H1 (cell line): ENCODE measurements around the gene PARD3. TPM values are rescaled to one million over a fixed set of nuclear protein-coding genes. Genes with fewer than 3 reads are reported as not detected.
A peak's percentile ranks its signal among the peaks of the same experiment; 100 is the strongest.

Experiments
- ATF3 ChIP-seq: IDR thresholded peaks from 2 replicates; pipeline ENCODE4 v1.6.1; 2011; ENCODE audit warnings: low read depth, mild to moderate bottlenecking, low read length; ENCODE audit not compliant: insufficient read depth
- CTBP2 ChIP-seq: IDR thresholded peaks from 2 replicates; pipeline ENCODE4 v1.7.0; 2011; ENCODE audit warnings: borderline replicate concordance, mild to moderate bottlenecking, moderate library complexity, mixed read lengths, low read length; ENCODE audit not compliant: insufficient read depth, insufficient read length
- EP300 ChIP-seq, 2 experiments: IDR thresholded peaks; 1 replicate in 1 of 2; 2 replicates in 1 of 2; pipeline ENCODE4 v1.6.1; 2011 to 2012; ENCODE audit warnings: low read depth in 2 of 2, low read length in 2 of 2, mild to moderate bottlenecking in 2 of 2, borderline replicate concordance in 1 of 2, inconsistent platforms in 1 of 2, moderate library complexity in 1 of 2
- EZH2 ChIP-seq: fragments of 200-600 bp; sonication (generic); IDR thresholded peaks from 2 replicates; pipeline ENCODE4 v1.7.1; 2012; ENCODE audit warnings: low read depth, mild to moderate bottlenecking, moderate library complexity, low read length, inconsistent platforms; ENCODE audit not compliant: severe bottlenecking
- FOSL1 ChIP-seq: IDR thresholded peaks from 2 replicates; pipeline ENCODE4 v1.6.1; 2011; ENCODE audit warnings: mild to moderate bottlenecking, low read depth, low read length, moderate library complexity; ENCODE audit not compliant: insufficient read depth
- GABPA ChIP-seq: IDR thresholded peaks from 2 replicates; pipeline ENCODE4 v1.6.1; 2011; ENCODE audit warnings: mild to moderate bottlenecking, low read length, moderate library complexity, borderline replicate concordance; ENCODE audit not compliant: insufficient read depth
- HDAC2 ChIP-seq, 2 experiments: fragments of 300-600 bp in 1 of 2; sonication (generic) in 1 of 2; IDR thresholded peaks; 2 replicates each; pipeline ENCODE4 v1.6.1; 2011 to 2012; ENCODE audit warnings: low read depth in 2 of 2, low read length in 2 of 2, mild to moderate bottlenecking in 2 of 2, moderate library complexity in 2 of 2, borderline replicate concordance in 1 of 2, inconsistent platforms in 1 of 2
- KDM4A ChIP-seq: IDR thresholded peaks from one replicate; pipeline ENCODE4 v1.7.1; 2012; ENCODE audit warnings: low read depth, mild to moderate bottlenecking, moderate library complexity, low read length, inconsistent platforms; ENCODE audit not compliant: severe bottlenecking
- KDM5A ChIP-seq: fragments of 200-600 bp; IDR thresholded peaks from 2 replicates; pipeline ENCODE4 v1.7.1; 2012; ENCODE audit warnings: mild to moderate bottlenecking, low read length, inconsistent platforms, mixed read lengths
- MAFK ChIP-seq: IDR thresholded peaks from 2 replicates; pipeline ENCODE4 v1.6.1; 2012; ENCODE audit warnings: low read depth, mild to moderate bottlenecking, improper control_type of control experiment, low read length
- RBBP5 ChIP-seq: IDR thresholded peaks from 2 replicates; pipeline ENCODE4 v1.7.1; 2012; ENCODE audit warnings: low read depth, mild to moderate bottlenecking, inconsistent platforms, low read length, moderate library complexity, borderline replicate concordance
- TBP ChIP-seq: IDR thresholded peaks from 2 replicates; pipeline ENCODE4 v1.6.1; 2011; ENCODE audit warnings: low read depth, low read length, improper control_type of control experiment
- TCF12 ChIP-seq: IDR thresholded peaks from 2 replicates; pipeline ENCODE4 v1.6.1; 2011; ENCODE audit warnings: low read depth, mild to moderate bottlenecking, low read length
- polyA plus RNA-seq, 7 experiments: library from polyadenylated mRNA; depleted of rRNA in 3 of 7; stranded (reverse) in 5 of 7; unstranded in 2 of 7; fragments of >200 nt in 5 of 7; fragments of 200-250 nt in 2 of 7; gene quantifications; 1 replicate in 5 of 7; 2 replicates in 1 of 7; 4 replicates in 1 of 7; pipeline versions ENCODE4 v1.2.1 to v1.2.3, GENCODE V29; 2011 to 2013; ENCODE audit warnings: missing spikeins in 2 of 7, mixed read lengths in 2 of 7
- total RNA-seq: library from RNA; stranded (reverse); fragmentation: NEBNext Ultra II Directional; extraction: Animal tissue kit (Norgen Biotek cat#: 25700); gene quantifications from 2 replicates; pipeline ENCODE4 v1.2.1, GENCODE V29; 2021

Gene PARD3
- total and polyA plus RNA-seq, 2 of the 8 experiments (the other 6 are each of a cell fraction or from before 2014, with no cell fraction given) = 19.7 to 49.1 TPM

GRCh38 chr10:34637418-34637911, 177.6 kb downstream of the PARD3 start (continued):
- no peak for TF ChIP-seq GABPA
- peak in 1 of 2 experiments; percentile 66; a peak in 1 of 3 replicates for TF ChIP-seq EP300 (IDR thresholded peaks at IDR 0.05; ENCODE audit: borderline replicate concordance in 1 of 2, low read depth in 2 of 2, low read length in 2 of 2)
- TF ChIP-seq FOSL1 = no peak
- TF ChIP-seq KDM4A = no peak
- TF ChIP-seq CTBP2 = no peak
- 0 out of 2 replicates have a peak, but pooled peaks have one; percentile 15 for TF ChIP-seq TCF12
- no peak for TF ChIP-seq EZH2
- 0 out of 2 replicates have a peak, but pooled peaks have one; percentile 27 for TF ChIP-seq MAFK
- no peak for TF ChIP-seq TBP
- no peak for TF ChIP-seq RBBP5
- no peak for TF ChIP-seq KDM5A
- TF ChIP-seq HDAC2 (IDR thresholded peaks at IDR 0.05; ENCODE audit: borderline replicate concordance in 1 of 2, low read depth in 2 of 2, low read length in 2 of 2) = no peak
- TF ChIP-seq ATF3 = no peak
